IPS-NIHi11 (cell line): ENCODE results near the gene DUSP7.
A peak's percentile ranks its signal among the peaks of the same experiment; 100 is the strongest.

Source experiments
- DNase-seq: peaks from one replicate; pipeline ENCODE4 v3.0.0; 2012; ENCODE audit warnings: mixed read lengths, low spot score

DUSP7 gene

DNA sequence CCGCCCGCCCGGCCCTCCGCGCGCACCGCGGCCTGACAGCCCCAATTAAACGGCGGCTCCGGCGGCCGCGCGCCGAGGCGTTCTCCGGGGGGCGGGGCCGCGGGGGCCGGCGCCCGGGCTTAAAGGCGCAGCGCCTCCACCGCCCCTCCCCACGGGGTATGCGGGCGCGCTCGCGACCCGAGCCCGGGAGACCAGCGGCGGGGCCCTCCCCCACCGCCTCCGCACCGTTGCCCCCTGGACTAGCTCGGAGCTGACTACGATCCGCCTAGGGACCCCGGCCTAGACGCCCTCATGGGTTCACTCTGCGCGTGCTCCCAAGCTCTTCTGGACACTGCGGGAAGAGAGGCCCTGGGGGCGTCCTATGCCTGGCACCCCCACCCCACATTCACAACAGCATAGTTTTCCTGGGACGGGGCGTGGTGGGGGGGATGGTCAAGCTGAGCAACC is at the start of gene DUSP7:
Gene DUSP7 (minus strand): TSS at position 51 of the 447 bp plus-strand sequence. CDS start 205 bp downstream, outside the sequence.
- DNase-seq = peak; percentile 80

DNA sequence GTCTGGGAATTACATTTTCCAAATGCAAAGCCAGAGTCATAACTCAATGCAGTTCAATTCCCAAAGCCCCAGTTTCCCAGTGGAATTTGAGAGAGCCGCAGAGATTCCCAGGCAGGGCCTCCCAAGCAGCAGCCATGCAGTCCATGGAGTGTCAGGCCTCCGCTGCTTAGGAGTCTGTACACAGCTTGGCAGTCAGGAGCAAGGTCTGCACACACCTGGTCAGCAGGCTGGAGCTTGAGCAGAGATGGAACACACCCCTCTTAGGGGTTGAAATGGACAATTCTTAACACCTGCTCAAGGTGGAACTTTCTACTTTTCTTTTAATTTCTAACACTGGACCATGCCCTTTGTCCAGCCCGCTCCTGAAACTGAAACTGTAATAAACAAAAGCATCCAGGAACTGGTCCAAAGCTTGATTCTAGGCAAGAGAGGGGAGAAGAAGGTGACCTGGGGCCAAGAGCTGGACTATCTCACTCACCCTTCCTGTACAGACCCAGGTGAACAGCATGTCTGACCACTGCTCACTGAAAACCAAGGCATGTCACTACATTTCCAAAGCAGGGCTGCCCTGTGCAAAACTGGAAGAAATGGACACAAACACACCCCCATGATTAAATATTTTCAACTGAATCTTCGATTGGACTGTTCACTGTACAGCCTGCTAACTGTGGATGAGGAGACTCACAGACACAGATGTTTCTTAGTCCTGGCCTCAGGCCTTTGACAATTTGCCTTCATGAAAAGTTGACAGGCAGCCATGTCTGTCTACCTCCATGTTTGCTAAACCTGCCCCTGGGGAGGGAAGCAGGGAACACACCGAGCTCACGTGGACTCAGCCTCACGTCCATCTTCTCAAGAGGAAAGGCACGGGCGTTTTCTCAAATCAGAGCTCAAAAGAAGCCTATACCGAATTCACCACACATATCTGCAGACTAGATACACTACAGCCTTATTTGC is 48.6 kb upstream of the DUSP7 start:
- DNase-seq = no peak

GRCh38 chr3:52102934-52103333 is 46.6 kb upstream of the DUSP7 start:
- no peak for DNase-seq

DNA sequence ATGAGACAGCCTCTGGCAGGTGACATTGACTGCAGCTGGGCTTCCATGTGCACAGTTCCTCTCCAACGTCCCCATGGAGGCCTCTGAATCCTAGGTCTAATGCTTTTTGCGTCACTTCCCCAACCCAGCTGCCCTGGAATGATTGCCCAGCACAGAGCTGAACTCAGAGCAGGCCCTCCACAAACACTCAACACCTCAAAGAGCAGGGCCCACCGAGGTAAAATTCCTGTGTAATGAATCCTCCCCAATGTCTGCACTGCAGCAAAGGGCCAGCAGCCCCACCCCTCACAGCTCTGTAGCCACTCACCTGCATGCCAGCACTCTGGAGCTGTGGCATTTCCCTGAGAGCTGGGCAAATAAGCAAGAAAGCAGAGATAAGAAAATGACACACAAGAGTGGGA is 42.6 kb upstream of the DUSP7 start:
- no peak for DNase-seq

DNA sequence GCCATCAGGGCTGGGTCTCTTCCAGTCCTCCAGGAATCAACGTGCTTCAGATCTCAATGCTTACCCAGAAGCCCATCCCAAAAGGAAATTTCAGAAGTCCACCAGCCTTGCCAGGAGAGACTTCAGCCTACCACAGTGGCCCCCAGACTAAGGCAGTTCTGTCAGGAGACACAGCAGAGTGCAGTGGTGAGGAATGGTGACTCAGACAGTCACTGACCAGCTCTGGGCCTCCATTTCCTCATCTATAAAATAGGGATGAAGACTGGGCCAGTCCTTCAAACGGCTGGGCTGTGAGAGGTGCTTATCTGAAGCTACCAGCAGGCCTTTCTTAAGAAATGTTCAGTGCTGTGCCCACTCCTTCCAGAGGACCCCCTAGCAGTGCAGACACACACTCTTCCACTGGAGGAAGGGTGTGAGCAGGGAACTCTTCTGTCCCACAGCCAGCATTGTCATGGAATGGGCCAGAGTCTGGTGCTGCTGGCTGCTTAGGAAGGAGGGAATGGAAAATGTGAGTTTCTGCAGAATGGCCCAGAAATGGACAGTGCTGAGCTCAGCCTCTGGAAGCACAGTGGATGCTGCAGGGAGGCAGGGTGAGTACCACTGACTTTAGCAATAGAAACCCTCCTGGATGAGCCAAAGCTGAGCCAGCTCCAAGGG is 41.6 kb upstream of the DUSP7 start:
- no peak for DNase-seq

- DNase-seq = no peak
Measured at GRCh38 chr3:52095990-52096775, 39.8 kb upstream of the DUSP7 start.

- DNase-seq = no peak
Measured at GRCh38 chr3:52094571-52095485, 38.5 kb upstream of the DUSP7 start.

GRCh38 chr3:52093756-52094545 is 37.6 kb upstream of the DUSP7 start:
- no peak for DNase-seq

GRCh38 chr3:52092891-52093290 is 36.5 kb upstream of the DUSP7 start:
- no peak for DNase-seq

DNA sequence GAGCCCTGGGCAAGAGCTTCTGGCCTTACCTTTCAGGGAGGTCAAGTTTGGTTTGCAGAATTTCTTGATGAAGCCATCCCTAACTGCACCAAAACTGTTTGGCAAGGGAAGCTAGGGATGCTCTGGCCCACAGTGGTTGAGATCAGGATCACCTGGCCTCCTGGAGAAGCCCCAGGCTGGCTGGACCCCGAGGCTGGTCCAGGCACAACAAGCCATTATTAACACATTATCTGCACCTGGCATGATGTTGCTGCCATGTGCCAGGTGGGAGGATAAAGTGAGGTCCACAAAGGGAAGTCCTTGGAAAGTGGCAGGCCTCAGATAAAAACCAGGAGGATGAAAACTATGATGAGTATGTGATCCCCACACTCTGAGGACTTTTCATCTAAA is 35.9 kb upstream of the DUSP7 start:
- DNase-seq = no peak

DNA sequence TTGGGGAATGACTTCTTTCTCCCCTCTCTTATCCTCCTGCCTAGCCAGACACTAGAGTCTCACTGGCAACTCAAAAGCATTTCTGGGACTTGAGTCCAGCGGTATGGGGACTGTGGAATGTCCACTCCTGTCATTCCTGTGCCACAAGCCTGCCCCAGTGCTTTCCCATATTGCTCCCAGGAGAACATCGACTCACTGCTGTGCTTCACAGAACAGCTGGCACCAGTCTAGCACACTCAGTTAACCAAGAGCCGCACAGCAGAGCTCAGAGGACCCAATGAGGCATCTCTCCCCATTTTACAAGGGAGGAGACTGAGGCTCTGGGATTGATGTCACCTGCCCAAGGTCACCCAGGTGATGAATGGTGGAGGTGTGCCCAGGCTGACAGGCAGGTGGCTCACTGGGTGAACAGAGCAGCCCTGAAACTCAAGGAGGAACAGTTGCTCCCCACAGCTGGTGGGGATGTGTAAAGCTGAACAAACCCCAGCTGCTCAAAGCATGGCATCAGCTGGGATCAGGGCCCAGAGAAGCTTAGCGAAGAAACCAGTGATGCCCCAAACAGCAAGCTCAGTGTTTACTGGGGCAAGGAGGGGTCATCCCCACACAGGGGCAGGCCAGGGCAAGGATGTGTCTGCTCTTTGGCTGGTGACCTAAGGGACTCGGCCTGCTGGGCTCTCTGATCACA is 35.4 kb upstream of the DUSP7 start:
- no peak for DNase-seq

DNA sequence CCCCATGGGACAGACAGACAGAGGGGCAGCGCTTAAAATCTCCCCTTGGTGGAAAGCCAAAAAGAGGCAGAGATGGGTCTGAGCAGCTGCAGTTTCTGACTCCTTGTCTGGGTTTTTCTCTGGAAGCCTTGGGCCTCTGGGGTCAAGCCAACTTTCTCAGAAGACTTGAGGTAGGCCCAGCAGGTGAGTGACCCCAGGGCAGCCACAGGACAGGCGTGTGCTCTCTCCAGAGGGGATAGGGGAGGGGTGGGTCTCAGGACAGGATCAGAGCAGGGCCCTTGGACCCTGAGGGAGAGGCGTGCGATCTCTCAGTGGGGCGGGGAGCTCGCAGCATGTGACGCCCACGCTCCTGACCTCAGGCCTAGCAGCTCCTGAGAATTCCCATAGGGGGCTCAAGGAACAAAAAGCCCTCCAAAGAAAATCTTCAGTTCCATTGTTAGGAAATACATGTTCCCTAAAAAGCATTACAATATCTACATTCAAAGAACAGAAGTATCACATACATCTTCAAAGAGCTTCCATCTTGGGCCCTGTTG is 34.6 kb upstream of the DUSP7 start:
- DNase-seq = peak; percentile 68

GRCh38 chr3:52090131-52090932 is 34.0 kb upstream of the DUSP7 start:
- DNase-seq = no peak

DNA sequence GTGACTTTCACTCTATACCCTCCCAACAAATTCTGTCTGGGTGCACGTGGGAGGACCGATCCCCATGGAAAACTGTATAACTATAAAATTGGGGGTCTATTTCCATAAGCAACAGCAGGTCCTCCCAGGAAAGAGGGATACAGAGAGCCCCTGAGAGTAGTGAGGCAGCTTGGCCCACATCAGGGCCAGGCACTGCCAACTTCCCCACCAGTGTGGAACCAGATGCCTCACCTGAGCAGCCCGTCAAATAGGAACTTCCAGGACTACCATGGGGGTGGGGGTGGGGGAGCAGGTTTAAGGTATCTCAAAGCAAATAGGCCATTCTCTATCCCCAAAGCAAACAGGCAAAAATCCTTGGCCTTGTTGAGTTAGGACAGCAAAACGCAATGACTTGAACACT is 33.3 kb upstream of the DUSP7 start:
- no peak for DNase-seq

- DNase-seq = no peak
Measured at GRCh38 chr3:52088445-52089367, 32.3 kb upstream of the DUSP7 start.

DNA sequence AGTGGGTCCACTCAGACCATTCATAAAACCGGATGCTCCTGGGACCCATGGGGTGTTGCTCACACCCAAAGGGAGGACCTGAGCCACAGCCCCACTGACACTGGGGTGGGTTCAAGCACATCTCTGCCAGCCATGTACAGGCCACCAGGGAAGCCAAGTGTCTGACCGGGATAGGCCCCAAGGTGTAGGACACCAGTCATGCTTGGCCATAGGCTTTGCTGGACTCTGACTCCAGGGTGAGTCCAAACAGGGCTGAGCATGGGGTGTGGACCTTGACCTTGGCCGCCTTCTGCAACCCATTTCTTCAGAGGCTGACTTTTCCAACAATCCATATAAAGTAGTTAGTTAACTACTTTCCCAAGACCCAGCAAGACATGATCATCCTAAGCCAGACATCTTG is 31.4 kb upstream of the DUSP7 start:
- DNase-seq = no peak

DNA sequence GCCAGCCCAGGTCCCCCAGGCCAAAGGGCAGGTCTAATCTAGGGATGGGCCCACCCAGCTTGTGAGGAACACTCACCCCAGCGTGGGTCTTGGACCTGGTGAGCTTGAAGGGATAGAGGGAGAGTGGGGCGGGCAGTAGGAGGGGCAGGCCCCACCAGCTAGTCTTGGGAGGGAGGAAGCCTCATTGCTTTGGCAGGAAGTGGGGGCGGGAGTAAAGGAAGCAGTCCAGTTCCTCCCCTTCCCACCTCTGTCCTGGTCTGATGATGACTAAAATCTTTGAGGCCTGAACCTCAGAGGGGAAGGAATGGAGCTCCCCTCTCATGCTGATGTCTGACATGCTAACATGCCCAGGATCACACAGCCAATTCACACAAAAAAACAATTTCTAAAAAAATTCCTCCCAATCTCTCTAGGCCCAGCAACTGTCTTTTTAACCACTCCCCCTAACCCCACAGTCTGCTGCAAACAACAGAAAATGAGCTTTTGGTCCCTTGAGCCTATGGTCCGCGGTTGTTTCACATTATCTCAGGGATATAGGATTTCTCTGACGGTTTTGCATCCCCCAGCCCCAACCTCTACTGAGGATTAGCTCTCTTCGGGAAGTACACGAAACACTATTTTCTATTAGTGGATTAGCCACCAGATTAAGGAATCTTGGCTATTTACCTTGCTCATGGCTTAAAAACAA is 30.7 kb upstream of the DUSP7 start:
- DNase-seq = no peak
